Thymus (tissue), 11 donors: ENCODE measurements around the gene GFPT2. TPM values are rescaled to one million over a fixed set of nuclear protein-coding genes. Genes with fewer than 3 reads are reported as not detected.

Experiments
- DNase-seq, 9 donors: peaks; one replicate each; pipeline ENCODE4 v3.0.0-alpha.2; 2013; ENCODE audit warnings: low spot score in 9 of 9, low read depth in 6 of 9, missing footprints in 1 of 9
- H3K27ac ChIP-seq, 2 donors: one replicate each; pipeline ENCODE4 v1.5.1; 2013; ENCODE audit warnings: control low read depth in 1 of 2, low read depth in 1 of 2, low read length in 1 of 2, mild to moderate bottlenecking in 1 of 2, moderate library complexity in 1 of 2
- H3K27me3 ChIP-seq, 2 donors: one replicate each; pipeline ENCODE4 v1.5.1; 2013; ENCODE audit warnings: low read length in 1 of 2; ENCODE audit not compliant: control insufficient read depth in 2 of 2, insufficient read depth in 1 of 2
- H3K36me3 ChIP-seq, 2 donors: one replicate each; pipeline ENCODE4 v1.5.1; 2013; ENCODE audit warnings: low read length in 1 of 2, mild to moderate bottlenecking in 1 of 2, moderate library complexity in 1 of 2; ENCODE audit not compliant: control insufficient read depth in 2 of 2, insufficient read depth in 2 of 2
- H3K4me1 ChIP-seq, 2 donors: one replicate each; pipeline ENCODE4 v1.5.1; 2013; ENCODE audit warnings: low read length in 2 of 2; ENCODE audit not compliant: control insufficient read depth in 2 of 2, insufficient read depth in 2 of 2
- H3K4me3 ChIP-seq, 2 donors: one replicate each; pipeline ENCODE4 v1.5.1; 2013; ENCODE audit warnings: low read length in 2 of 2, control low read depth in 1 of 2, mild to moderate bottlenecking in 1 of 2
- H3K9me3 ChIP-seq, 2 donors: one replicate each; pipeline ENCODE4 v1.5.1; 2013; ENCODE audit warnings: low read length in 1 of 2, mild to moderate bottlenecking in 1 of 2; ENCODE audit not compliant: control insufficient read depth in 2 of 2, insufficient read depth in 1 of 2
- WGBS: extraction: QIAGEN DNeasy Blood & Tissue Kit; methylation state at CpG from one replicate; pipeline ENCODE4 v1.1.7; 2013; 5-methylcytosine and 5-hydroxymethylcytosine counted together
- polyA plus RNA-seq: library from polyadenylated mRNA; stranded (reverse); fragments of 200-250 nt; gene quantifications from one replicate; pipeline ENCODE4 v1.2.3, GENCODE V29; 2013
- total RNA-seq: library from RNA; stranded (reverse); fragments of 120-200 nt; gene quantifications from one replicate; pipeline ENCODE4 v1.2.4, GENCODE V29; 2013
- donor health status: healthy.

GFPT2 gene
- total and polyA plus RNA-seq, 2 donors, result 0.85 to 3.1 TPM

- H3K27ac ChIP-seq, result no peak overlapping the region
- no peaks in the 10 kb centered on the region for H3K36me3 ChIP-seq
- H3K9me3 ChIP-seq, result no peaks in the 10 kb centered on the region
- H3K4me3 ChIP-seq, result no peak overlapping the region
- H3K4me1 ChIP-seq, result no peaks in the 10 kb centered on the region
- H3K27me3 ChIP-seq, result peaks cover 3 to 32% of the 10 kb centered on the region in 2 donors
- DNase-seq, result no peak
- 93% methylated on average over 4 of the region's 4 CpGs for WGBS
Observed at GRCh38 chr5:180333661-180334060, 19.5 kb downstream of the GFPT2 start.

GRCh38 chr5:180332861-180333260 lies 20.3 kb downstream of the GFPT2 start:
- Histone ChIP-seq H3K9me3 (no peaks in the 10 kb centered on the region), H3K4me1 (no peaks in the 10 kb centered on the region), H3K4me3 (no peak overlapping the region), H3K27ac (no peak overlapping the region), H3K36me3 (no peaks in the 10 kb centered on the region), H3K27me3 (peaks cover 3 to 32% of the 10 kb centered on the region in 2 donors)
- 94% methylated on average over 3 of the region's 3 CpGs for WGBS
- DNase-seq, result no peak

- DNase-seq, result no peak
- no peaks in the 10 kb centered on the region for H3K9me3 ChIP-seq
- no peak overlapping the region for H3K27ac ChIP-seq
- H3K4me3 ChIP-seq, result no peak overlapping the region
- peaks cover 3 to 32% of the 10 kb centered on the region in 2 donors for H3K27me3 ChIP-seq
- H3K36me3 ChIP-seq, result no peaks in the 10 kb centered on the region
- no peaks in the 10 kb centered on the region for H3K4me1 ChIP-seq
- 18% methylated on average over 13 of the region's 13 CpGs for WGBS
Observed at GRCh38 chr5:180332051-180332517, 21.1 kb downstream of the GFPT2 start.

DNA sequence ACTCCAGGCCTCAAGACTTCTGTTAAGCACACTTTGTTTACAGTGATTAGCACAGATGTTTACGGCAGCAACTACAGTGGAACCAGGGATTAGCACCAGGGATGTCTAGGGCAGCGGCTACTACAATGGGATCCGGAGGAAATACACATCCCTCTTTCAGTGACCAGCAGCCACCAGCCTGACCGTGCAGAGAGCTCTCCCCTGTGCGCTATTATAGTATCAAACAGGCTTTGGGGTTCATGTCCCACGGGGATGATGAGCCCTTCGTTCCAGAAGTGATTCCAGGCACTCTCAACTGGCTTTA lies 21.5 kb downstream of the GFPT2 start:
- 60% methylated on average over 7 of the region's 7 CpGs for WGBS

GRCh38 chr5:180330810-180331646 lies 22.1 kb downstream of the GFPT2 start:
- DNase-seq, result no peak
- no peaks in the 10 kb centered on the region for H3K9me3 ChIP-seq
- 79% methylated on average over 16 of the region's 16 CpGs for WGBS
- no peaks in the 10 kb centered on the region for H3K4me1 ChIP-seq
- H3K27me3 ChIP-seq, result peaks cover 3 to 32% of the 10 kb centered on the region in 2 donors
- H3K36me3 ChIP-seq, result no peaks in the 10 kb centered on the region
- no peak overlapping the region for H3K4me3 ChIP-seq
- no peak overlapping the region for H3K27ac ChIP-seq

More for the DNA sequence above, 21.5 kb downstream of the GFPT2 start:
- no peak for DNase-seq
- Histone ChIP-seq H3K9me3 (no peaks in the 10 kb centered on the region), H3K27me3 (peaks cover 3 to 32% of the 10 kb centered on the region in 2 donors), H3K27ac (no peak overlapping the region), H3K4me3 (no peak overlapping the region), H3K36me3 (no peaks in the 10 kb centered on the region), H3K4me1 (no peaks in the 10 kb centered on the region)

DNA sequence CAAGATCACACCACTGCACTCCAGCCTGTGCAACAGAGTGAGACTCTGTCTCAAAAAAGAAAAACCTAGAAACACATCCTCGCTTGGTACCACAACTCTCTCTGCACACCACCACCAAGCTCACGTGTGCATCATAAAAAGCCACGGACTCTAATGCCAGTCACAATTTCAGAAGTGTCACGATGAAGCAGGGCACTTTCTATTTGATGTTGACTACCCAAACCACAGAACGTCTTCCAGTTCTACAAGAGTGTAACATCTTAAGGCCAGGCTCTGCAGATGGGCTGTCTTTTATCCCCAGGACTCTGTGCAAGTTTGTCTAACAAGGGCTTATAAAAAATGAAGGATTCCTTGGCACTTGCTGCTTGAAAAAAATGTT lies 22.9 kb downstream of the GFPT2 start:
- DNase-seq, result no peak
- WGBS, result 48% methylated on average over 5 of the region's 5 CpGs
- Histone ChIP-seq H3K36me3 (no peaks in the 10 kb centered on the region), H3K27ac (no peak overlapping the region), H3K27me3 (peaks cover 3 to 32% of the 10 kb centered on the region in 2 donors), H3K4me1 (no peaks in the 10 kb centered on the region), H3K4me3 (no peak overlapping the region), H3K9me3 (no peaks in the 10 kb centered on the region)

DNA sequence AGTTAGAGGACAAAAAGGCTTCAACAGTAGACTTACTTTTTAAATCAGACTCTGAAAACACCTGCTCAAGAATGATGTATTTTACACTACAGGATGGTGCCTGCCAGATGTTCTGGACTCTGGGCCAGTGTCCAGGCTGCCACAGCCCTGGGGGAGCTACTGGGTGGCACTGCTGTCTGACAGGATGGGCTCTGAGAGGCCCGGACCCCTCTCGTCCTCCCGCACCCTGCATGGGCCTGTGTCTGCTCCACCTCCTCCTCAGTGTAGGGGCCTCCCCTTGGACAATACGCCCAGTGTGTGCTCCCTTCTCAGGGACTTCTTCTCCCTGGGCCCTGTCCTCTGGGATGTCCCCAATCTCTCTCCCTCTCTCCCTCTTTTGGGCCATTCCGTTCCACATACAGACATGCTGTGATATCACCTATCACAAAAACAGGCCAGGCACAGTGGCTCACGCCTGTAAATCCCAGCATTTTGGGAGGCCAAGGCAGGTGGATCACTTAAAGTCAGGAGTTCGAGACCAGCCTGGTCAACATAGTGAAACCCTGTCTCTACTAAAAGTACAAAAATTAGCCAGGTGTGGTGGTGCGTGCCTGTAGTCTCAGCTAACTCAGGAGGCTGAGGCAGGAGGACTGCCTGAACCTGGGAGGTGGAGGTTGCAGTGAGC lies 23.4 kb downstream of the GFPT2 start:
- Histone ChIP-seq H3K27ac (no peak overlapping the region), H3K27me3 (peaks cover 3 to 32% of the 10 kb centered on the region in 2 donors), H3K9me3 (no peaks in the 10 kb centered on the region), H3K4me3 (no peak overlapping the region), H3K4me1 (no peaks in the 10 kb centered on the region), H3K36me3 (no peaks in the 10 kb centered on the region)
- 96% methylated on average over 8 of the region's 8 CpGs for WGBS
- no peak for DNase-seq

DNA sequence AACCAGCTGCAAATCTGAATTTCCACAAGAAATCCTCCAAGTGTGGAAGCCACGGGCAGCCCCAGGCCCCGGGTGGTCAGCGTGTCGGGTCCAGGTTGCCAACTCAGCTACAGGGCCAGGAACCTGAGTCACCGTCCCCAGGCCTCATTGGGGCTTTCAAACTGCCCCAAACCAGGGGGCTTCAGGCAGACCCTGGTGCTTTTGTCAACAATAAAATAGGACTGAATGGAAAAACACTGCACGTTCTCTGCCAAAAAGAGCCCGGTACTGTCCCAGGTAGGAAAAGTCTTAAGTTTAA lies 24.0 kb downstream of the GFPT2 start:
- Histone ChIP-seq H3K4me3 (no peak overlapping the region), H3K36me3 (no peaks in the 10 kb centered on the region), H3K27ac (no peak overlapping the region), H3K4me1 (no peaks in the 10 kb centered on the region), H3K9me3 (no peaks in the 10 kb centered on the region), H3K27me3 (peaks cover 3 to 30% of the 10 kb centered on the region in 2 donors)
- DNase-seq, result no peak
- WGBS, result 99% methylated on average over 7 of the region's 7 CpGs

- Histone ChIP-seq H3K36me3 (no peaks in the 10 kb centered on the region), H3K9me3 (no peaks in the 10 kb centered on the region), H3K4me3 (no peak overlapping the region), H3K27ac (no peak overlapping the region), H3K4me1 (no peaks in the 10 kb centered on the region), H3K27me3 (peaks cover 3 to 27% of the 10 kb centered on the region in 2 donors)
- DNase-seq, result peak; percentile 47 to 85 (median 66)
- WGBS, result 68% methylated on average over 31 of the region's 31 CpGs
Observed at GRCh38 chr5:180328296-180329137, 24.6 kb downstream of the GFPT2 start.
